HG03575 (cell line): ENCODE data around the gene APCDD1.
"Not testable (repeated sequence)": the region's sequence is repeated elsewhere in the genome, so short reads cannot be mapped to it uniquely, and the experiment has no call there.

Source experiments
- ATAC-seq: cut with Tn5 transposase; IDR thresholded peaks from one replicate; pipeline ENCODE4 v1.9.1; 2021; ENCODE audit not compliant: unreplicated experiment, insufficient number of reproducible peaks, low FRiP score; ENCODE audit errors: extremely low read depth

Gene APCDD1

GRCh38 chr18:10516078-10516477 is 61.6 kb downstream of the APCDD1 start:
- ATAC-seq, result no peak

GRCh38 chr18:10518595-10519255 is 64.3 kb downstream of the APCDD1 start:
- ATAC-seq, result no peak

GRCh38 chr18:10519366-10519765 is 64.9 kb downstream of the APCDD1 start:
- no peak for ATAC-seq

- ATAC-seq, result no peak
These were observed 65.8 kb downstream of the APCDD1 start for GRCh38 chr18:10519999-10520935.

GRCh38 chr18:10521566-10521965 is 67.1 kb downstream of the APCDD1 start:
- ATAC-seq, result no peak

GRCh38 chr18:10522574-10522973 is 68.1 kb downstream of the APCDD1 start:
- ATAC-seq, result no peak

GRCh38 chr18:10523544-10523943 is 69.1 kb downstream of the APCDD1 start:
- ATAC-seq, result no peak

- ATAC-seq, result no peak
These were observed 70.3 kb downstream of the APCDD1 start for GRCh38 chr18:10524507-10525370.

- no peak for ATAC-seq
These were observed 70.9 kb downstream of the APCDD1 start for GRCh38 chr18:10525371-10525691.

GRCh38 chr18:10525697-10526560 is 71.5 kb downstream of the APCDD1 start, which contains the start of gene NAPG:
Gene NAPG, plus strand, starts transcription at chr18:10526027. Its CDS starts 76 bp downstream, at chr18:10526103.
- peak; percentile 29 for ATAC-seq

GRCh38 chr18:10526561-10526949 is 72.1 kb downstream of the APCDD1 start:
- ATAC-seq, result peak; percentile 11

- ATAC-seq, result no peak
These were observed 74.0 kb downstream of the APCDD1 start for GRCh38 chr18:10528439-10528838.

GRCh38 chr18:10530002-10530401 is 75.6 kb downstream of the APCDD1 start:
- no peak for ATAC-seq

- no peak for ATAC-seq
These were observed 76.4 kb downstream of the APCDD1 start for GRCh38 chr18:10530852-10531251.

GRCh38 chr18:10533111-10533510 is 78.7 kb downstream of the APCDD1 start:
- ATAC-seq, result no peak

GRCh38 chr18:10536280-10536679 is 81.8 kb downstream of the APCDD1 start:
- ATAC-seq, result no peak

GRCh38 chr18:10537765-10538164 is 83.3 kb downstream of the APCDD1 start:
- no peak for ATAC-seq

GRCh38 chr18:10539124-10539523 is 84.7 kb downstream of the APCDD1 start:
- ATAC-seq, result not testable (repeated sequence)
